Hepatocyte (in vitro differentiated cells): Measurements from ENCODE around the gene ARL13B. TPM values are rescaled to one million over a fixed set of nuclear protein-coding genes. Genes with fewer than 3 reads are reported as not detected.
"Not testable (repeated sequence)": the region's sequence is repeated elsewhere in the genome, so short reads cannot be mapped to it uniquely, and the experiment has no call there.

Experiments used
- DNase-seq: peaks from one replicate; pipeline ENCODE4 v3.0.0-alpha.2; 2016; ENCODE audit warnings: low spot score
- H2AFZ ChIP-seq: fragments of 200-600 bp; sonication (generic); 2 replicates; pipeline ENCODE4 v1.6.0; 2016; ENCODE audit warnings: antibody characterized with exemption, mild to moderate bottlenecking
- H3K27ac ChIP-seq: fragments of 200-600 bp; sonication (generic); 2 replicates; pipeline ENCODE4 v1.5.1; 2016; ENCODE audit warnings: mild to moderate bottlenecking
- H3K27me3 ChIP-seq: fragments of 200-600 bp; sonication (generic); 2 replicates; pipeline ENCODE4 v1.6.1; 2016
- H3K36me3 ChIP-seq: fragments of 200-600 bp; sonication (generic); replicated peaks from 2 replicates; pipeline ENCODE4 v1.5.1; 2016; ENCODE audit warnings: low read depth; ENCODE audit not compliant: insufficient read depth
- H3K4me1 ChIP-seq: fragments of 200-600 bp; sonication (generic); 2 replicates; pipeline ENCODE4 v1.5.1; 2016; ENCODE audit warnings: mild to moderate bottlenecking, moderate library complexity; ENCODE audit not compliant: insufficient read depth
- H3K4me2 ChIP-seq: fragments of 200-600 bp; sonication (generic); 2 replicates; pipeline ENCODE4 v1.6.0; 2016
- H3K4me3 ChIP-seq: fragments of 200-600 bp; sonication (generic); 2 replicates; pipeline ENCODE4 v1.5.1; 2016; ENCODE audit warnings: mild to moderate bottlenecking
- H3K79me2 ChIP-seq: fragments of 200-600 bp; sonication (generic); 2 replicates; pipeline ENCODE4 v1.6.0; 2017; ENCODE audit warnings: mild to moderate bottlenecking
- H3K9me2 ChIP-seq: fragments of 200-600 bp; sonication (generic); replicated peaks from 2 replicates; pipeline ENCODE4 v1.6.0; 2017; ENCODE audit warnings: mild to moderate bottlenecking; ENCODE audit not compliant: insufficient read depth
- H3K9me3 ChIP-seq: fragments of 200-600 bp; sonication (generic); 2 replicates; pipeline ENCODE4 v1.5.1; 2016; ENCODE audit warnings: low read depth, mild to moderate bottlenecking
- H4K20me1 ChIP-seq: fragments of 200-600 bp; sonication (generic); 2 replicates; pipeline ENCODE4 v1.6.0; 2016; ENCODE audit warnings: mild to moderate bottlenecking; ENCODE audit not compliant: insufficient read depth, poor library complexity, severe bottlenecking
- EZH2 ChIP-seq: fragments of 200-600 bp; sonication (generic); IDR thresholded peaks from 2 replicates; pipeline ENCODE4 v1.6.1; 2016; ENCODE audit warnings: antibody characterized with exemption, mild to moderate bottlenecking, borderline replicate concordance
- EZH2phosphoT487 ChIP-seq: fragments of 200-600 bp; sonication (generic); IDR thresholded peaks from one replicate; pipeline ENCODE4 v1.6.1; 2018; ENCODE audit warnings: antibody characterized with exemption, mild to moderate bottlenecking, low read depth, moderate library complexity; ENCODE audit not compliant: unreplicated experiment, severe bottlenecking
- WGBS: methylation state at CpG from one replicate; pipeline ENCODE4 v1.1.6; 2016; ENCODE audit warnings: low lambda C conversion rate; ENCODE audit errors: missing lambda C conversion rate; 5-methylcytosine and 5-hydroxymethylcytosine counted together
- polyA plus RNA-seq: library from polyadenylated mRNA; unstranded; fragments of >200 nt; fragmentation: Nextera tagmentation; extraction: Ambion mirVana; gene quantifications from 2 replicates; pipeline ENCODE4 v1.2.1, GENCODE V29; 2016
- total RNA-seq: library from RNA; depleted of rRNA; stranded (reverse); fragments of >200 nt; gene quantifications from 2 replicates; pipeline ENCODE4 v1.2.3, GENCODE V29; 2014
- TF ChIP-seq, protein P1 (sequence below): fragments of 200-600 bp; sonication (generic); IDR thresholded peaks from 2 replicates; pipeline ENCODE4 v1.5.1; 2016; ENCODE audit warnings: antibody characterized with exemption, mild to moderate bottlenecking; ENCODE audit not compliant: poor library complexity

The ARL13B gene
- total and polyA plus RNA-seq, 2 experiments from 2014 or later: 6.2 to 10.4 TPM

DNA sequence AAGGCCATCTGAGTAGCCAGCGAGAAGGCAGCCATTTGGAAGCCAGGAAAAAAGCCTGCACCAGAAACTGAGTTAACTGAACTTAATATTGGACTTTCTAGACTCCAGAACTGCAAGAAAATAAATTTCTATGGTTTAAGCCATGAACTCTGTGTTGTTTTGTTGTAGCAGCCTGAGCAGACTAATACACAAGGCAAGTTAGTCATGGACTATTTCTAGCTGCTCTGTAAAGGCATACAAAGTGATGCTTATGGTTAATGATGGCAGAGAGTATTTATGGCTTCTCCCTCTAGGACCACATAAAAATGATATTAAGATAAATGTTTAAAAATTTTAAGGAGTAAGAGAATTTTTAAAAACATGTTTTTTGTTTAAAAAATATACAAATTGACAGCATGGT lies 43.4 kb upstream of the ARL13B start:
- no peaks in the 10 kb centered on the region for H3K27me3 ChIP-seq
- H3K79me2 ChIP-seq: no peaks in the 10 kb centered on the region
- TF ChIP-seq EZH2 (no peak), EZH2phosphoT487 (no peak)
- TF ChIP-seq, protein P1, sequence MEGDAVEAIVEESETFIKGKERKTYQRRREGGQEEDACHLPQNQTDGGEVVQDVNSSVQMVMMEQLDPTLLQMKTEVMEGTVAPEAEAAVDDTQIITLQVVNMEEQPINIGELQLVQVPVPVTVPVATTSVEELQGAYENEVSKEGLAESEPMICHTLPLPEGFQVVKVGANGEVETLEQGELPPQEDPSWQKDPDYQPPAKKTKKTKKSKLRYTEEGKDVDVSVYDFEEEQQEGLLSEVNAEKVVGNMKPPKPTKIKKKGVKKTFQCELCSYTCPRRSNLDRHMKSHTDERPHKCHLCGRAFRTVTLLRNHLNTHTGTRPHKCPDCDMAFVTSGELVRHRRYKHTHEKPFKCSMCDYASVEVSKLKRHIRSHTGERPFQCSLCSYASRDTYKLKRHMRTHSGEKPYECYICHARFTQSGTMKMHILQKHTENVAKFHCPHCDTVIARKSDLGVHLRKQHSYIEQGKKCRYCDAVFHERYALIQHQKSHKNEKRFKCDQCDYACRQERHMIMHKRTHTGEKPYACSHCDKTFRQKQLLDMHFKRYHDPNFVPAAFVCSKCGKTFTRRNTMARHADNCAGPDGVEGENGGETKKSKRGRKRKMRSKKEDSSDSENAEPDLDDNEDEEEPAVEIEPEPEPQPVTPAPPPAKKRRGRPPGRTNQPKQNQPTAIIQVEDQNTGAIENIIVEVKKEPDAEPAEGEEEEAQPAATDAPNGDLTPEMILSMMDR: no peak
- no peaks in the 10 kb centered on the region for H3K9me2 ChIP-seq
- H4K20me1 ChIP-seq: no peaks in the 10 kb centered on the region
- no peaks in the 10 kb centered on the region for H3K9me3 ChIP-seq
- no peak overlapping the region for H3K4me3 ChIP-seq
- H2AFZ ChIP-seq: no peak overlapping the region
- H3K36me3 ChIP-seq: no peaks in the 10 kb centered on the region
- H3K27ac ChIP-seq: no peak overlapping the region
- H3K4me1 ChIP-seq: no peaks in the 10 kb centered on the region
- no peak for DNase-seq
- no peak overlapping the region for H3K4me2 ChIP-seq
- WGBS: 81% methylated on average over 1 of the region's 1 CpG

GRCh38 chr3:93937485-93937884 lies 42.5 kb upstream of the ARL13B start:
- H3K79me2 ChIP-seq, H3K27ac ChIP-seq, H3K36me3 ChIP-seq, H3K9me3 ChIP-seq, H3K4me2 ChIP-seq, H3K27me3 ChIP-seq, H3K4me3 ChIP-seq, H3K4me1 ChIP-seq, H3K9me2 ChIP-seq, H2AFZ ChIP-seq, H4K20me1 ChIP-seq, DNase-seq: not testable (repeated sequence)
- 87% methylated on average over 6 of the region's 6 CpGs for WGBS

DNA sequence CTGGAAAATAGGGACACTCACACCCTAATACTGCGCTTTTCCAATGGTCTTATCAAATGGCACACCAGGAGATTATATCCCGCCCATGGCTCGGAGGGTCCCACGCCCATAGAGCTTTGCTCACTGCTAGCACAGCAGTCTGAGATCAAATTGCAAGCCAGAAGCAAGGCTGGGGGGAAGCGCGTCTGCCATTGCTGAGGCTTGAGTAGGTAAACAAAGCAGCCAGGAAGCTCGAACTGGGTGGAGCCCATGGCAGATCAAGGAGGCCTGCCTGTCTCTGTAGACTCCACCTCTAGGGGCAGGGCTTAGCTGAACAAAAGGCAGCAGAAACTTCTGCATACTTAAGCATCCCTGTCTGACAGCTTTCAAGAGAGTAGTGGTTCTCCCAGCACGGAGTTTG lies 30.0 kb upstream of the ARL13B start:
- not testable (repeated sequence) for H3K9me2 ChIP-seq, H2AFZ ChIP-seq, DNase-seq, H3K4me2 ChIP-seq, H4K20me1 ChIP-seq, H3K4me3 ChIP-seq, H3K79me2 ChIP-seq, H3K9me3 ChIP-seq, H3K36me3 ChIP-seq, H3K27ac ChIP-seq, H3K27me3 ChIP-seq, H3K4me1 ChIP-seq
- WGBS: 79% methylated on average over 8 of the region's 8 CpGs

GRCh38 chr3:93961026-93961425 lies 18.9 kb upstream of the ARL13B start:
- H3K4me3 ChIP-seq: no peak overlapping the region
- no peaks in the 10 kb centered on the region for H3K36me3 ChIP-seq
- H3K27ac ChIP-seq: no peak overlapping the region
- peaks cover 7% of the 10 kb centered on the region for H3K79me2 ChIP-seq
- H3K9me3 ChIP-seq: no peaks in the 10 kb centered on the region
- TF ChIP-seq EZH2 (no peak), EZH2phosphoT487 (no peak)
- TF ChIP-seq, protein P1: no peak
- H3K4me2 ChIP-seq: no peak overlapping the region
- H3K9me2 ChIP-seq: no peaks in the 10 kb centered on the region
- no peaks in the 10 kb centered on the region for H3K27me3 ChIP-seq
- H4K20me1 ChIP-seq: no peaks in the 10 kb centered on the region
- WGBS: 87% methylated on average over 1 of the region's 1 CpG
- H2AFZ ChIP-seq: no peak overlapping the region
- no peaks in the 10 kb centered on the region for H3K4me1 ChIP-seq
- no peak for DNase-seq

- no peak for DNase-seq
- no peaks in the 10 kb centered on the region for H3K4me1 ChIP-seq
- H3K4me2 ChIP-seq: no peak overlapping the region
- no peaks in the 10 kb centered on the region for H4K20me1 ChIP-seq
- 96% methylated on average over 1 of the region's 1 CpG for WGBS
- no peak overlapping the region for H3K27ac ChIP-seq
- H2AFZ ChIP-seq: no peak overlapping the region
- no peaks in the 10 kb centered on the region for H3K36me3 ChIP-seq
- H3K4me3 ChIP-seq: no peak overlapping the region
- H3K79me2 ChIP-seq: peaks cover 7% of the 10 kb centered on the region
- H3K9me2 ChIP-seq: no peaks in the 10 kb centered on the region
- H3K27me3 ChIP-seq: no peaks in the 10 kb centered on the region
- TF ChIP-seq EZH2 (no peak), EZH2phosphoT487 (no peak)
- TF ChIP-seq, protein P1: no peak
- H3K9me3 ChIP-seq: no peaks in the 10 kb centered on the region
These were observed 18.5 kb upstream of the ARL13B start for GRCh38 chr3:93961489-93961888.
